MM.1S (cell line): Measurements from ENCODE around the gene PRUNE2.
A peak's percentile ranks its signal among the peaks of the same experiment; 100 is the strongest.
"Not testable (repeated sequence)": the region's sequence is repeated elsewhere in the genome, so short reads cannot be mapped to it uniquely, and the experiment has no call there.

Experiments used
- DNase-seq: peaks from one replicate; pipeline ENCODE4 v3.0.0-alpha.2; 2015
- H2AFZ ChIP-seq: fragments of 300-600 bp; sonication (generic); 2 replicates; pipeline ENCODE4 v1.6.0; 2016; ENCODE audit warnings: antibody characterized with exemption, low read length
- H3F3A ChIP-seq: fragments of 300-600 bp; sonication (generic); 2 replicates; pipeline ENCODE4 v1.6.1; 2016; ENCODE audit warnings: mild to moderate bottlenecking, antibody characterized with exemption, low read length, moderate library complexity, mixed read lengths; ENCODE audit not compliant: insufficient read depth
- H3K27ac ChIP-seq: fragments of 300-600 bp; sonication (generic); 2 replicates; pipeline ENCODE4 v1.5.1; 2016; ENCODE audit warnings: mild to moderate bottlenecking, low read length
- H3K27me3 ChIP-seq: fragments of 300-600 bp; sonication (generic); replicated peaks from 2 replicates; pipeline ENCODE4 v1.6.0; 2016; ENCODE audit warnings: low read length; ENCODE audit not compliant: insufficient read depth
- H3K36me3 ChIP-seq: fragments of 300-600 bp; sonication (generic); replicated peaks from 2 replicates; pipeline ENCODE4 v1.6.1; 2016; ENCODE audit warnings: mild to moderate bottlenecking, low read length, mixed read lengths; ENCODE audit not compliant: insufficient read depth
- H3K4me1 ChIP-seq: fragments of 300-600 bp; sonication (generic); 2 replicates; pipeline ENCODE4 v1.6.1; 2016; ENCODE audit warnings: low read length, mixed read lengths
- H3K4me2 ChIP-seq: fragments of 300-600 bp; sonication (generic); 2 replicates; pipeline ENCODE4 v1.6.0; 2016; ENCODE audit warnings: low read depth, low read length
- H3K4me3 ChIP-seq: fragments of 300-600 bp; sonication (generic); 2 replicates; pipeline ENCODE4 v1.5.1; 2016; ENCODE audit warnings: low read length, mixed read lengths
- H3K79me2 ChIP-seq: fragments of 300-600 bp; sonication (generic); 2 replicates; pipeline ENCODE4 v1.6.1; 2016; ENCODE audit warnings: mixed run types, low read length, mixed read lengths
- H3K9ac ChIP-seq: fragments of 300-600 bp; sonication (generic); 2 replicates; pipeline ENCODE4 v1.6.1; 2016; ENCODE audit warnings: low read length, mixed read lengths
- H3K9me2 ChIP-seq: fragments of 300-600 bp; sonication (generic); replicated peaks from 2 replicates; pipeline ENCODE4 v1.6.1; 2016; ENCODE audit warnings: mild to moderate bottlenecking, low read length, mixed read lengths; ENCODE audit not compliant: insufficient read depth
- H3K9me3 ChIP-seq: fragments of 300-600 bp; sonication (generic); replicated peaks from 2 replicates; pipeline ENCODE4 v1.6.1; 2016; ENCODE audit warnings: mild to moderate bottlenecking, low read length, mixed read lengths; ENCODE audit not compliant: insufficient read depth
- H4K20me1 ChIP-seq: fragments of 300-600 bp; sonication (generic); 2 replicates; pipeline ENCODE4 v1.6.1; 2016; ENCODE audit warnings: mild to moderate bottlenecking, low read length, moderate library complexity, mixed read lengths; ENCODE audit not compliant: insufficient read depth
- EZH2 ChIP-seq: fragments of 300-600 bp; sonication (generic); optimal IDR thresholded peaks from 2 replicates; pipeline ENCODE3; 2017; ENCODE audit warnings: low read depth, mild to moderate bottlenecking, antibody characterized with exemption, low read length, mixed read lengths
- EZH2phosphoT487 ChIP-seq: fragments of 300-600 bp; sonication (generic); IDR thresholded peaks from 2 replicates; pipeline ENCODE4 v1.6.1; 2018; ENCODE audit warnings: antibody characterized with exemption, low read length
- TF ChIP-seq, protein P1 (sequence below): fragments of 300-600 bp; sonication (generic); IDR thresholded peaks from 2 replicates; pipeline ENCODE4 v1.5.1; 2016; ENCODE audit warnings: antibody characterized with exemption, low read length, mixed read lengths

The PRUNE2 gene

GRCh38 chr9:76594764-76595424 lies 311.0 kb downstream of the PRUNE2 start:
- H3K4me1 ChIP-seq: no peaks in the 10 kb centered on the region
- TF ChIP-seq EZH2: no peak
- TF ChIP-seq, protein P1, sequence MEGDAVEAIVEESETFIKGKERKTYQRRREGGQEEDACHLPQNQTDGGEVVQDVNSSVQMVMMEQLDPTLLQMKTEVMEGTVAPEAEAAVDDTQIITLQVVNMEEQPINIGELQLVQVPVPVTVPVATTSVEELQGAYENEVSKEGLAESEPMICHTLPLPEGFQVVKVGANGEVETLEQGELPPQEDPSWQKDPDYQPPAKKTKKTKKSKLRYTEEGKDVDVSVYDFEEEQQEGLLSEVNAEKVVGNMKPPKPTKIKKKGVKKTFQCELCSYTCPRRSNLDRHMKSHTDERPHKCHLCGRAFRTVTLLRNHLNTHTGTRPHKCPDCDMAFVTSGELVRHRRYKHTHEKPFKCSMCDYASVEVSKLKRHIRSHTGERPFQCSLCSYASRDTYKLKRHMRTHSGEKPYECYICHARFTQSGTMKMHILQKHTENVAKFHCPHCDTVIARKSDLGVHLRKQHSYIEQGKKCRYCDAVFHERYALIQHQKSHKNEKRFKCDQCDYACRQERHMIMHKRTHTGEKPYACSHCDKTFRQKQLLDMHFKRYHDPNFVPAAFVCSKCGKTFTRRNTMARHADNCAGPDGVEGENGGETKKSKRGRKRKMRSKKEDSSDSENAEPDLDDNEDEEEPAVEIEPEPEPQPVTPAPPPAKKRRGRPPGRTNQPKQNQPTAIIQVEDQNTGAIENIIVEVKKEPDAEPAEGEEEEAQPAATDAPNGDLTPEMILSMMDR: no peak
- TF ChIP-seq EZH2phosphoT487: no peak
- no peaks in the 10 kb centered on the region for H3K9me2 ChIP-seq
- no peaks in the 10 kb centered on the region for H3K27me3 ChIP-seq
- no peaks in the 10 kb centered on the region for H3K79me2 ChIP-seq
- H3K9ac ChIP-seq: no peak overlapping the region
- no peak overlapping the region for H2AFZ ChIP-seq
- H3K27ac ChIP-seq: no peak overlapping the region
- no peak overlapping the region for H3K4me3 ChIP-seq
- no peaks in the 10 kb centered on the region for H3K9me3 ChIP-seq
- no peak for DNase-seq
- no peaks in the 10 kb centered on the region for H3F3A ChIP-seq
- no peak overlapping the region for H3K4me2 ChIP-seq
- no peaks in the 10 kb centered on the region for H3K36me3 ChIP-seq
- no peaks in the 10 kb centered on the region for H4K20me1 ChIP-seq

DNA sequence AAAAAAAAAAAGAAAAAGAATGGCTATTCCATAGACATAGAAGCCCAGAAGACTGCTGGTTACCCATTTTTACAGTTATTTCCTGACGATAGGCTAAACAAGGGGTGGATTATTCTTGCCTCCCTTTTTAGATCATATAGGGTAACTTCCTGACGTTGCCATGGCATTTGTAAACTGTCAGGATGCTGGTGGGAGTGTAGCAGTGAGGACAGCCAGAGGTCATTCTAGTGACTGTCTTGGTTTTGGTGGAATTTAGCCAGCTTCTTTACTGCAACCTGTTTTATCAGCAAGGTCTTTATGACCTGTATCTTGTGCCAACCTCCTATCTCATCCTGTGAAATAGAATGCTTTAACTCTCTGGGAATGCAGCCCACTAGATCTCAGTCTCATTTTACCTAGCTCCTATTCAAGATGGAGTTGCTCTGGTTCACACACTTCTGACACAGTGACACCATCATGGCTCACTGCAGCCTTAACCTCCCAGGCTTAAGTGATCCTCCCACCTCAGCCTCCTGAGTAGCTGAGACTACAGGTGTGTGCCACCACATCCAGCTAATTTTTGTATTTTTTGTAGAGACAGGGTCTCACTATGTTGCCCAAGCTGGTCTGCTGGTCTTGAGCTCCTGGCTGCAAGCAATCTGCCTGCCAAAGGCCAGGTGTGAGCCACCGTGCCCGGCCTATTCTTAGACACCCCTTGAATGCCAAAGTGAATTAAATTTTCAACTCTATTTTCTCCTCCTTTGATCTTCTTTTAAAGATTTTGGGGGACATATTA lies 311.8 kb downstream of the PRUNE2 start:
- not testable (repeated sequence) for H3K9me2 ChIP-seq, H3K27me3 ChIP-seq, H3K9me3 ChIP-seq, DNase-seq, H3K27ac ChIP-seq, H3K79me2 ChIP-seq, H3K36me3 ChIP-seq, H4K20me1 ChIP-seq, H3K4me2 ChIP-seq, H3F3A ChIP-seq, H3K4me1 ChIP-seq, H3K9ac ChIP-seq, H3K4me3 ChIP-seq, H2AFZ ChIP-seq

DNA sequence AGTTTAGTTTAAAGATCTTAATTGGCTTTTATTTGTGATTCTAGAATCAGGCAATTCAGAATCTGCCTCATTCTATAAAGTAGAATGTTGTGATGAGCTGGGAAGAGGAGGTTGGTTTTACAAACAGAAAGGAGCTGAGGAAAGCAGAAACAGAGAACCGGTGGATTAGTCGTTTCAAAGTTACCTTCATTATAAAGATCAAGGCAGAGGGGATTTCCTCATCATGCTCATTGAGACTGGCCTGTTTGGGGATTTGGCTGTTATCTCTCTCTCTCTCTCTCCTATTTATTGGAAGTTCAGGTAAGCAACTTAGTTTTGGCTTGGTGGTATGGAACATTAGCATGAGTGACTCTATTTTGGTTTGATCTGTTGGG lies 313.0 kb downstream of the PRUNE2 start:
- DNase-seq: peak; percentile 12
- no peaks in the 10 kb centered on the region for H3K9me3 ChIP-seq
- no peaks in the 10 kb centered on the region for H3K27me3 ChIP-seq
- H2AFZ ChIP-seq: no peak overlapping the region
- no peak overlapping the region for H3K4me2 ChIP-seq
- no peaks in the 10 kb centered on the region for H3K4me1 ChIP-seq
- H3F3A ChIP-seq: no peaks in the 10 kb centered on the region
- H4K20me1 ChIP-seq: no peaks in the 10 kb centered on the region
- no peaks in the 10 kb centered on the region for H3K79me2 ChIP-seq
- TF ChIP-seq, protein P1: no peak
- TF ChIP-seq EZH2 (no peak), EZH2phosphoT487 (no peak)
- H3K36me3 ChIP-seq: no peaks in the 10 kb centered on the region
- H3K4me3 ChIP-seq: no peak overlapping the region
- no peaks in the 10 kb centered on the region for H3K9me2 ChIP-seq
- no peak overlapping the region for H3K9ac ChIP-seq
- H3K27ac ChIP-seq: no peak overlapping the region
